Suppressor macrophage treated with lipopolysaccharide for 1 hour (primary cell): ENCODE data around the gene CRK.
"Not testable (repeated sequence)": the region's sequence is repeated elsewhere in the genome, so short reads cannot be mapped to it uniquely, and the experiment has no call there.

Experiments used
- DNase-seq, 3 donors: peaks; one replicate each; pipeline ENCODE4 v3.0.0-alpha.2; 2020 to 2022

The CRK gene

GRCh38 chr17:1420981-1421380 is 35.1 kb downstream of the CRK start:
- no peak for DNase-seq

- no peak for DNase-seq
Measured at GRCh38 chr17:1420163-1420562, 35.9 kb downstream of the CRK start.

GRCh38 chr17:1418476-1418875 is 37.6 kb downstream of the CRK start:
- not testable (repeated sequence) for DNase-seq

GRCh38 chr17:1416414-1416813 is 39.6 kb downstream of the CRK start:
- DNase-seq, result no peak

GRCh38 chr17:1414634-1415033 is 41.4 kb downstream of the CRK start:
- no peak for DNase-seq

GRCh38 chr17:1414001-1414574 is 41.9 kb downstream of the CRK start:
- no peak for DNase-seq

GRCh38 chr17:1413281-1413791 is 42.7 kb downstream of the CRK start:
- peak in 1 of 3 donors; percentile 13 for DNase-seq

- no peak for DNase-seq
Measured at GRCh38 chr17:1412185-1413110, 43.6 kb downstream of the CRK start.

- peak; percentile 24 to 29 (median 26) for DNase-seq
Measured at GRCh38 chr17:1402262-1402586, 53.8 kb downstream of the CRK start.

GRCh38 chr17:1399679-1400512 is 56.1 kb downstream of the CRK start, which contains the start of gene YWHAE:
Gene YWHAE, minus strand, starts transcription at chr17:1400222. Its CDS starts 112 bp downstream, at chr17:1400110.
- DNase-seq, result peak; percentile 99

GRCh38 chr17:1398931-1399678 is 56.9 kb downstream of the CRK start:
- peak; percentile 84 to 88 (median 86) for DNase-seq

- peak in 2 of 3 donors; percentile 33 to 44 for DNase-seq
Measured at GRCh38 chr17:1398028-1398427, 58.0 kb downstream of the CRK start.

GRCh38 chr17:1395876-1396665 is 60.0 kb downstream of the CRK start:
- not testable (repeated sequence) for DNase-seq

GRCh38 chr17:1391577-1391976 is 64.5 kb downstream of the CRK start:
- no peak for DNase-seq

- peak; percentile 70 to 89 (median 86) for DNase-seq
Measured at GRCh38 chr17:1390432-1391367, 65.3 kb downstream of the CRK start.

- DNase-seq, result peak in 1 of 3 donors; percentile 20
Measured at GRCh38 chr17:1387490-1388227, 68.4 kb downstream of the CRK start.

- peak in 1 of 3 donors; percentile 35 for DNase-seq
Measured at GRCh38 chr17:1386675-1387190, 69.3 kb downstream of the CRK start.

GRCh38 chr17:1386265-1386664 is 69.8 kb downstream of the CRK start:
- DNase-seq, result no peak

GRCh38 chr17:1385861-1386260 is 70.2 kb downstream of the CRK start:
- no peak for DNase-seq
